ENCODE measurements around the gene ACSM4. TPM values are rescaled to one million over a fixed set of nuclear protein-coding genes. Genes with fewer than 3 reads are reported as not detected.
A peak's percentile ranks its signal among the peaks of the same experiment; 100 is the strongest.

ACSM4 gene
- total and polyA plus RNA-seq, 2 of the 13 experiments (the other 11 are each of a cell fraction or from before 2014, with no cell fraction given), result not detected

- TF ChIP-seq SAP130 (CRISPR knock-in tag; IDR thresholded peaks at IDR 0.05; ENCODE audit: low read depth), result peak; percentile 55
- peak; percentile 96 for TF ChIP-seq ATF1 (CRISPR knock-in tag; IDR thresholded peaks at IDR 0.05)
- TF ChIP-seq ZNF501 (CRISPR knock-in tag; IDR thresholded peaks at IDR 0.05), result no peak
- TF ChIP-seq, protein P1, sequence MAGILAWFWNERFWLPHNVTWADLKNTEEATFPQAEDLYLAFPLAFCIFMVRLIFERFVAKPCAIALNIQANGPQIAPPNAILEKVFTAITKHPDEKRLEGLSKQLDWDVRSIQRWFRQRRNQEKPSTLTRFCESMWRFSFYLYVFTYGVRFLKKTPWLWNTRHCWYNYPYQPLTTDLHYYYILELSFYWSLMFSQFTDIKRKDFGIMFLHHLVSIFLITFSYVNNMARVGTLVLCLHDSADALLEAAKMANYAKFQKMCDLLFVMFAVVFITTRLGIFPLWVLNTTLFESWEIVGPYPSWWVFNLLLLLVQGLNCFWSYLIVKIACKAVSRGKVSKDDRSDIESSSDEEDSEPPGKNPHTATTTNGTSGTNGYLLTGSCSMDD (CRISPR knock-in tag; IDR thresholded peaks at IDR 0.05), result no peak
- TF ChIP-seq TAF1 (CRISPR knock-in tag; IDR thresholded peaks at IDR 0.05), result peak; percentile 46; the same call in 1 of the 2 replicates
- peak; percentile 89 for TF ChIP-seq GABPB1 (CRISPR knock-in tag; IDR thresholded peaks at IDR 0.05)
- TF ChIP-seq ZNF143 (CRISPR knock-in tag; IDR thresholded peaks at IDR 0.05), result no peak
- TF ChIP-seq TFAP4 (IDR thresholded peaks at IDR 0.05; ENCODE audit: borderline replicate concordance, low read depth), result peak; percentile 30; the same call in 1 of the 2 replicates
- TF ChIP-seq NFYC (CRISPR knock-in tag; IDR thresholded peaks at IDR 0.05), result peak; percentile 55
- TF ChIP-seq, protein P2, sequence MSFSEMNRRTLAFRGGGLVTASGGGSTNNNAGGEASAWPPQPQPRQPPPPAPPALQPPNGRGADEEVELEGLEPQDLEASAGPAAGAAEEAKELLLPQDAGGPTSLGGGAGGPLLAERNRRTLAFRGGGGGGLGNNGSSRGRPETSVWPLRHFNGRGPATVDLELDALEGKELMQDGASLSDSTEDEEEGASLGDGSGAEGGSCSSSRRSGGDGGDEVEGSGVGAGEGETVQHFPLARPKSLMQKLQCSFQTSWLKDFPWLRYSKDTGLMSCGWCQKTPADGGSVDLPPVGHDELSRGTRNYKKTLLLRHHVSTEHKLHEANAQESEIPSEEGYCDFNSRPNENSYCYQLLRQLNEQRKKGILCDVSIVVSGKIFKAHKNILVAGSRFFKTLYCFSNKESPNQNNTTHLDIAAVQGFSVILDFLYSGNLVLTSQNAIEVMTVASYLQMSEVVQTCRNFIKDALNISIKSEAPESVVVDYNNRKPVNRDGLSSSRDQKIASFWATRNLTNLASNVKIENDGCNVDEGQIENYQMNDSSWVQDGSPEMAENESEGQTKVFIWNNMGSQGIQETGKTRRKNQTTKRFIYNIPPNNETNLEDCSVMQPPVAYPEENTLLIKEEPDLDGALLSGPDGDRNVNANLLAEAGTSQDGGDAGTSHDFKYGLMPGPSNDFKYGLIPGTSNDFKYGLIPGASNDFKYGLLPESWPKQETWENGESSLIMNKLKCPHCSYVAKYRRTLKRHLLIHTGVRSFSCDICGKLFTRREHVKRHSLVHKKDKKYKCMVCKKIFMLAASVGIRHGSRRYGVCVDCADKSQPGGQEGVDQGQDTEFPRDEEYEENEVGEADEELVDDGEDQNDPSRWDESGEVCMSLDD (CRISPR knock-in tag; IDR thresholded peaks at IDR 0.05; ENCODE audit: borderline replicate concordance), result no peak
- TF ChIP-seq ELF3 (CRISPR knock-in tag; IDR thresholded peaks at IDR 0.05), result peak; percentile 46; the same call in 1 of the 2 replicates
- peak; percentile 35 for TF ChIP-seq YY1 (IDR thresholded peaks at IDR 0.05; ENCODE audit: insufficient read depth, insufficient replicate concordance, low read depth, low read length)
- 0 out of 2 replicates have a peak, but pooled peaks have one; percentile 39 for TF ChIP-seq YEATS2 (CRISPR knock-in tag; IDR thresholded peaks at IDR 0.05; ENCODE audit: borderline replicate concordance)
- peak; percentile 76 for TF ChIP-seq ZNF687 (CRISPR knock-in tag; IDR thresholded peaks at IDR 0.05)
- TF ChIP-seq, protein P3, sequence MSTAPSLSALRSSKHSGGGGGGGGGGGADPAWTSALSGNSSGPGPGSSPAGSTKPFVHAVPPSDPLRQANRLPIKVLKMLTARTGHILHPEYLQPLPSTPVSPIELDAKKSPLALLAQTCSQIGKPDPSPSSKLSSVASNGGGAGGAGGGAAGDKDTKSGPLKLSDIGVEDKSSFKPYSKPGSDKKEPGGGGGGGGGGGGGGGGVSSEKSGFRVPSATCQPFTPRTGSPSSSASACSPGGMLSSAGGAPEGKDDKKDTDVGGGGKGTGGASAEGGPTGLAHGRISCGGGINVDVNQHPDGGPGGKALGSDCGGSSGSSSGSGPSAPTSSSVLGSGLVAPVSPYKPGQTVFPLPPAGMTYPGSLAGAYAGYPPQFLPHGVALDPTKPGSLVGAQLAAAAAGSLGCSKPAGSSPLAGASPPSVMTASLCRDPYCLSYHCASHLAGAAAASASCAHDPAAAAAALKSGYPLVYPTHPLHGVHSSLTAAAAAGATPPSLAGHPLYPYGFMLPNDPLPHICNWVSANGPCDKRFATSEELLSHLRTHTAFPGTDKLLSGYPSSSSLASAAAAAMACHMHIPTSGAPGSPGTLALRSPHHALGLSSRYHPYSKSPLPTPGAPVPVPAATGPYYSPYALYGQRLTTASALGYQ (CRISPR knock-in tag; IDR thresholded peaks at IDR 0.05), result no peak
Observed at GRCh38 chr12:7369274-7369729, 65.4 kb downstream of the ACSM4 start (continued).

Measured in HepG2 (cell line).